Ramos (cell line): ENCODE data around the gene ITGB8.
"Not testable (repeated sequence)": the region's sequence is repeated elsewhere in the genome, so short reads cannot be mapped to it uniquely, and the experiment has no call there.

Source experiments
- in situ Hi-C: fragments of 300-500 bp; cut with MboI; formaldehyde crosslinking; loops from one replicate; pipeline ENCODE4 v1.14.3; 2022; ENCODE audit warnings: low sequenced_read_pairs; ENCODE audit not compliant: unreplicated experiment

The ITGB8 gene

DNA sequence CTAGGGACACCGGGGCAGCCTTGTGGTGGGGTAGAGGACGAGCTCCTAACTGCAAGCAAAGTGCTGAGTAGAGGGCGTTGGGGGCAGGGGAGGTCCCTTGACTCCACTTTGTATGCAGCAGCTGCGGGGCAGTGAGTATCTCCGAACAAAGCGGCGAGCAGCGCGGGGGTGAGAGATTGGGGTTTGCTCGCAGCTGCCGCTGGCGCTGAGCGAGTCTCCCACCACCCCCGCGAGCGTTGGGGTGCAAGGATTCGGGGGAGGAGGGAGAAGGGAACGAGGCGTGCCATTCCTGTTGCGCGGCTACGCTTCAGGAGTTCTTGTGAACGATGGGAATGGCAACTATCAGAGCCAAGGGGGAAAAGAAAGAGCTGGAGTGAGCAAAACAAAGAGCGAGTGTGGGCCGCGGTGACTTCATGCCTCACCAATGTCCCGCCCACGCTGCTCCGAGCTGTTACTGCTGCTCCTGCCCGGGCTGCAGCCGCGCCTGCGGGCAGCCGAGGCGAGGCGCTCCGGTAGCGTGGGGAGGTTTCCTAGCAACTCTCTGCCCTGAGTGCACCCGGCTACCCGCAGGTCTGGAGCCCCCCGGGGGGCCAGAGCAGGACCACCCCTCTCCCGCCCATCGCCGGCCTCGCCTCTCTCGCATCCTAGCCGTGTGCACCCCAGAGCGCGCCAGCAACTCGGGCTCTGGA, at the start of gene ITGB8:
TSS of gene ITGB8 (plus strand) at position 662 of the 689 bp plus-strand sequence. CDS start 907 bp downstream, outside the sequence.
- in situ Hi-C loops: no loop called here

DNA sequence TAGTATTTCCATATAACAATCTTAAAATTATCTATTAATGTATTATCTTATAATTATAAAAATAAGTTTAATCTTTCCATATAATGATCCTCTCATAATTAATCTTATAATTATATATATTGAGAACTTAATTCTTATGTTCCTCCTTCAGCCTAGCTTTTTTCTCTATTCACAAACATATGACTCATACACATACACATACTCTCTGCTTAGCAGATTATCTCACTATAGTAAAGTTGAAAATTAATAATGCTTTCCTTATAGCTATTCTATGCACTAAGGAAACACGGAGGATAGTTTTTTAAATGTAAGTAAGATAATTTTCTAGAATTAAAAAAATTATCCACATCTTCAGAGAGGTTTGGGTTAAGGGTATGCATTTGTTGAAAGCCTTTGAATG, 47.7 kb upstream of the ITGB8 start:
- in situ Hi-C loops: no loop called here

DNA sequence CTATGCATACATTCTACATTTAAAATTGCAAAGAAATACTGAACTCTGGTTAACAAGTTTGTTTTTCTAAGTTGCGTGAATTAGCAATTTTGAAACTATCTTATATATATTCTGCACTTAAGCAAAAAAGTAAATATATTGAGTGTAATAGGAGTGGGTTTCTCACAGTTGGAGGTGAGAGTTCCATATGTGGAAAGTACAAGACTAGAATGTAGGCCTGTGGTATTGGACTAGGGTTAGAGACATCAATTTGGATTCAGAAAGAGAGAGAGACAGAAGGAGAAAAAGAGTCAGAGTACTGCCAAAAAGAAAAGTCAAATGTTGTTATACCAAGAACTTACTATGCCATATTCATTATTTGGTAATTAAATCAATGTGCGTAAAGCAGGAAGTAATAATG, 47.3 kb upstream of the ITGB8 start:
- in situ Hi-C loops: no loop called here

DNA sequence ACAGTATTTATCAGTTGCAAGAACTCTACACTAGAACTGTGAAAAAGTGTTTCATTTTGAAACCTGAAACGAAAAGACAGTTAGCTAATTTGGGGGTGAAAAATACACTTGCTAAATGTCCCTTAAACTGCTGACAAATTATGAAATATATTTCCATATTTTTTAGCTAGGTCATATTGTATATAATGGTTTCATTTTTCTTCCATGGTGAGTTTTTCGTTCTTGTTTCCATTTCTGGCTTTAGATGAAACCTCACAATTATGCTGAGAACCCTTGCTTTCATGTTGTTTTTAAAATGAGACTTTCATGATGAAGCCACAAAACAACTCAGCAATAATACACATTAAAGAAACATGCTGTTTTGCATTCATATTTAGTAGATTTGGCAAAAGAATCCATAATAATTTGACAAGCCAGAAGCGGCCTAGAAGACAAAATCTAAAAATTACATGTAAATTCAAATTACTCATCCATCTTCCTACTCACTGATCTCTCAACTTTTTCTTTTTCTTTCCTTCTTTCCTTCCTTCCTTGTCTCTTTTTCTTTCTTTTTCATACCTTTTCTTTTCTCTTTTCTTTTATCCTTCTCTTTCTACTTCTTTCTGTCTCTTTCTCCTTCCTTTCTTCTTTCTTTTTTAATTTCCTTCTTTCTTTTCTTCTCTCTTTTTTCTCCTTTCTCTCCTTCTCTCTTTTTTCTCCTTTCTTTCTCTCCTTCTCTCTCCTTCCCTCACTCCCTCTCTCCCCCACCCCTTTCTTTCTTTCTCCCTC, 46.5 kb upstream of the ITGB8 start:
- in situ Hi-C loops: no loop called here

DNA sequence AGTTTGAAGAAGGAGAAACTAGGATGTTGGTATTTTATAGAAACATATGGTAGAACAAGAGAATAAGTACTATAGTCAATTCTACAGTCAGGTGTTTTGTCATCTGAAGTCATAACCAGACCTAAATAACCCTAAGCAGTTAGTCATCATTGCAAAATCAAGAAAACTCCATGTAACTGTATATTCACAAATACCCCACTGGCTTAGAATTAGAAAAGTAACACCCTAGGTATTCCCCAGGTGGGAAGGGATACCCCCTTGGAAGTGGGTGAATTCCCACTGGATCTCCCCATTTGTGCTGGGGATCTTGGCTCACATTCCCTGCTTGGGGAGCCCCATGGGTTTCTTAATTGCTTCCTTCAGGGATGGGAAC, 45.9 kb upstream of the ITGB8 start:
- in situ Hi-C loops: no loop called here

DNA sequence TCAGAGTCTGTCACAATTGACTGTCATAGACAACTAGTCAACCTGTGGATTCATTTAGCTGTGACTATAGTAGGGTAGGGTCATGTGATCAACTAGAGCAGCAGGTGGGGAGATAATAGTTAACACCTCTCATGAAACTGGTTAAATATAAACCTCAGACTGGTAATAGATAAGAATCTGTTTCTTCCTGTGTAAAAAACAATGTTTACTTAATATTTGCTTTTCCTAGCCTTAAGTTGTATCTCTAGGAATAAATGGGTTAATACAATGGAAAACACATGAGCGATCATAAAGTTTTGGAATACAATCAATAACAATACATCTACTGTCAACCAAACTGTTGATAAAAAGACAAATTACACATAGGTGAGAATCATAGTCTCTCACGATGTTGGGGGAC, 43.4 kb upstream of the ITGB8 start:
- in situ Hi-C loops: no loop called here

DNA sequence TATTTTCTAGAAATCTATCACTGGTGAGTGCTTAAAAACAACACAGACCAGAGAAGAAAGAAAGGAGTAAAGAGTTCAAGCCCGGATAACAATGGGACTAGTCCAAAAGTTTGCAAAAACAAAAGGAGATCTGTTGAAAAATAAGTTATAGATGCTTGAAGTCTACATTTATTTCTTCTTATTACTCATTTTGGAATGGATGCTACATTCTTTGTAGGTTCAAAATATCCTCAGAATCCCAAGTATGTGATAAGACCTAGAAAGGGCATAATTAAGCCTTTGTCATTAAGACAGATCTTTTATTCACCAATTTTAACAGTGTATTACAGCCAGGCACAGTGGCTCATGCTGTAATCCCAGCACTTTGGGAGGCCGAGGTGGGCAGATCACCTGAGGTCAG, 42.7 kb upstream of the ITGB8 start:
- in situ Hi-C loops: no loop called here

DNA sequence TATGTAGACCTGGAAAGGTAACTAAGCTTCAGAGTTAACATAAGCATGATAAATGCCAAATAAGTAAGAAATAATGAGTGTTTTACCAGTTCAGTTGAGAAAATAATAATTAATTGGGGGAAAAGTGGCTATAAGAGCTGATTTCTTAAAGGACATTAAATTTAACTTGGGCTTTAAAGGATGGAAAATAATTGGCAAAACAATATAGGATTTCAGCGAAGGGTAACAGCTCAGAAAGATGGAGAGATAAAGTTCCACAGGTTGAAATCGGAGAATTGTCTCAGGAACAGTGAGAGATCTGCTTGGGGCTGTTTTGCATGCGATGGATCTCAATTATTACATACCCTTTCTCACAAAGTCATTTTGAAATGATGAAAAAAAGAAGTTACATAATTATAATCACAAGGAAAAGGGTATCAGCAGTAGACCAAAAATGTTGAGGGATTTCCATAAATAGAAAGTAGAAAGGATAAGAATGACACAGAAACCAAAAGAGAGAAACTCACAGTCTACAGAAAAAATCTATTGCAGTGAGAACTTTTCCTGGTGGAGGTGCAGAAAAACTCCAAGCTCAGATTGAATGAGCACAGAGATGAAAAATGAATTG, 40.1 kb upstream of the ITGB8 start:
- in situ Hi-C loops: no loop called here

DNA sequence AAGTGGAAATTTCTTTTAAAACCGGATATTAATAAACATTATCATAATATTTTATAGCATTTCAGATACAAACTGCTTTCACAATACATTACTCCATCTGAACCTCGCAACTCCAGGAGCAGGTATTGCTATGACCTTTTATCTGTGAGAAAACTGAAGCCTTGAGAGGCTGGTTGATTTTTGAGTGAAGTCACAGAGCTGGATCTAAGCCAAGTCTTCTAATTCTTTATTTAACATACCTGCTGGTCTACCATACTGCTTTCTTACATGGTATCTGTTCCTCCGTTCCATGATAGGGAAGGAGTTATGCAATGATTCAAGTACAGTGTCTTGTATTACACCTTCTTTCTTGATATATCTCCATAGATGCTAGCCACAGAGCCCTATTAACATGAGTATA, 37.4 kb upstream of the ITGB8 start:
- in situ Hi-C loops: no loop called here

DNA sequence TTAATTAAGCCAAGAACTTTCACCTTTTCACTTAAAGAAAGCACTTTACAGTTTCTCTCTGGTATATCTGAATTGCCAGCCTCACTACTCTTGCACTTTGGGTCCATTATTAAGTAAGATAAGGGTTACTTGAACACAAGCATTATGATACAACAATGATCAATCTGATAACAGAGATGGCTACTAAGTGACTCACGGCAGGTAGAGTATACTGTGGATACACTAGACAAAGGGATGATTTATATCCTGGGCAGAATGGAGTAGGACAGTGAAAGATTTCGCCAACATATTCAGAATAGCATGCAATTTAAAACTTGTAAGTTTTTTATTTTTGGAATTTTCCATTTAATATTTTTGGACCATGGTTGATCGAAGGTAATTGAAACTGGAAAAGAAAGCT, 34.3 kb upstream of the ITGB8 start:
- in situ Hi-C loops: no loop called here

DNA sequence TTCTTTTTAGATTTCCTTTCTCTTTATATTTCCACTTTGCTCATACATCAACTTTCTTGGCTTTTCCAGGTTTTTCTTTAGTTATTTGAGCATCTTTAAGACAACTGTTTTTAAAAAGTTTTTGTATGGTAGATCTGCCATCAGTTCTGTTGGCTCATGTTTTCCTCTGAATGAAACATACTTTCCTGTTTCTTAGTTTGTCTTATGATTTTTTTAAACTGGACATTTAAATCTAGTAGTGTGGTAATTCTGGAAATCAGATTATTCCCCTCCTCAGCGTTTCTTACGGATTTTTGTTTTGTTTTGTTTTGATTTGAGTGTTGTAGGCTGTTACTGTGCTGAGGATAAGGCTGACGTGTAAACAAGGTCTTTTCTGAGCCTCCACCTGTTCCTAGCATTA, 33.8 kb upstream of the ITGB8 start:
- in situ Hi-C loops: no loop called here

DNA sequence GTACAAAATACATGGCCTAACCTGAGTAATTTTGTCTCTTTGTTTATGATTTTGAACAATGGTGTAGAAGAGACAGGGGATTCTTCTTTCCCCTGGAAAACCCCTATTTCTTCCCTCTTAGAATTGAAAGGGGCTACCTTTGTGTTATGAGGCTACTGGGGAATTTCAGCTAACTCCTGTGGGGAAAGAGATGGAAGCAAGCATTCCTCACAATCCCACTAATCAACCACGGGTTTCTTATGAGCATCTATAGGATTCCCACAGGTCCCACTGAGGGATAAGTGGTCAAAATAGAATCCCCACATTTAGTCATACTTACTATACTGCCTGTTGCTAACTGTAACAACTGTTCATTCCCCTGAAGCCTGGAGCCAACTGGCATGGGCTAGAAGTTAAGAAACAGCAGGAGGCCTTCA, 32.2 kb upstream of the ITGB8 start:
- in situ Hi-C loops: no loop called here

DNA sequence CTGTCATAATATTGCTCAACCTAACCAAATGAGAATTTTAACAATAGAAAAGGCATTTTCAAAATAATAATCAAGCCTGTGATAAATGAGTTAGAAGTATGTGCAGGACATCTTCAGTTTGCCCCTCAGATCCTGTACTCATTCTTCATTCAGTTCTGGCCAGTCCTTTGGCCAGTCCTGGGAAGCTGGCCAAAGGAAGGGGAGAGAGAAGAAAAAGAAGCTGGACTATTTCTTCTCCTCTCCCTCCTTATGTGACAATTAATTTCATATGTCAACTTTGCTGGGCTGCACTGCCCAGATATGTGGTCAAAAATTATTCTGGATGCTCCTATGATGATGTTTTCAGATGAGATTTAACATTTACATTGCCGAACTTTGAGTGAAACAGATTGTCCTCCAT, 31.6 kb upstream of the ITGB8 start:
- in situ Hi-C loops: no loop called here

DNA sequence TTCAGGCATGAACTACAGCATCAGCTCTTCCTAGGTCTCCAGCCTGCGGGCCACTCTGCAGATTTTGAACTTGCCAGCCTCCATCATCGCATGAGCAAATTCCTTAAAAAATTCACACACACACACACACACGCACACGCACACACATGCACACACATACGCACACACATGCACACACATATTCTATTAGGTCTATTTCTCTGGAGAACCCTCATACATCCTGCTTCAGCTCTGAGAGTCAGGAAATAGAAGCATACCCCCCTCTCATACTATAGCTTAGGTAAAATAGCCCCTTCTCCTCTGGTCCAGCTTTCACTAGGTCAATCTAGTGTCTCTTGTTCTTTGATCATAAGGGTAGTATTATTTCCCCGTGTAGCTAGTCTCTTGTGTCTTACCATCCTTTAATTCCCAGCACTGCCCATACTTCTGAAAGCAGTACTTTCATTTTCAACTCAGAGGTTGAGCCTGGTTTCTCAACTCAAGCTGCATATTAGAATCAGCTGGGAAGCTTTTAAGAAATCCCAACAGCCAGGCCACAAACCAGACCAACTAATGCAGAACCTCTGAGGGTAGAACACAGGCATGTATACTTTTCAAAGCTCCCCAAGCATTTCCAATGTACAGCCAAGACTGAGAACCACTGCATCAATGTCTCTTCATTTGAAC, 30.9 kb upstream of the ITGB8 start:
- in situ Hi-C loops: no loop called here

DNA sequence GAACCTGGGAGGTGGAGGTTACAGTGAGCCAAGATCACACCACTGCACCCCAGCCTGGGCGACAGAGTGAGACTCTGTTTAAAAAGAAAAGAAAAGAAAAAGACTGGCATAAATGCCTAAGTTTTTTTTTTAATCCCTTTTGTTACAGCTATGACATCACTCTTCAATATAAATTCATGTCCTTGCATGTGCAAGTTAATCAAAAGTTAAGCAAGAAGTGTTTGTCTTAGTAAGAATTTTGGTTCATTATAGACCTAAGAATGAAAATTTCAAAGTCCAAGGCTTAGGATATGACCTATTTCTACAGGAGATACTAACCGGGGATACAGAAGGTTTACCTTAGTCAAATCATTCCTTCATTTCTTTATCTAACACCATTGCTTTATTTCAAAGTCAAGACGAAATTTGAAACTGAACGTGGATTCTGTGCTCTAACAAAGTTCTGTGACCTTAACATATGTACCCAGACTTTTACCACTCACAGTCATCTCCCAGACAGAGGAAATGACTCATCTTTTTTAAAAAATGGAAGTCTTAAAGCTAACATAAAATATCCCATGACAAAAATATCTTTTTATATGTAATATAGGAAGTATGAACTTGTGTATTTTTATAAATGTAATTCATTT, 29.3 kb upstream of the ITGB8 start:
- in situ Hi-C loops: no loop called here

DNA sequence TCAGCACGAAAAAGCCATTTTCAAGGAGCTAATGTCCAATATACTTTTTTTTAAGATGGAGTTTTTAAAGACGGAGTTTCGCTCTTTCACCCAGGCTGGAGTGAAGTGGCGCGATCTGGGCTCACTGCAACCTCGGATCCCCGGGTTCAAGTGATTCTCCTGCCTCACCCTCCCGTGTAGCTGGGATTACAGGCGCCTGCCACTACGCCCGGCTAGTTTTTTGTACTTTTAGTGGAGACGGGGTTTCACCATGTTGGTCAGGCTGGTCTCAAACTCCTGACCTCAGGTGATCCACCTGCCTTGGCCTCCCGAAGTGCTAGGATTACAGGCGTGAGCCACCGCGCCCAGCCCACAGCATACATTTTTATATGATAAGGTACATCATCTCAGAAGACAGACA, 28.4 kb upstream of the ITGB8 start:
- in situ Hi-C loops: not testable (repeated sequence)

DNA sequence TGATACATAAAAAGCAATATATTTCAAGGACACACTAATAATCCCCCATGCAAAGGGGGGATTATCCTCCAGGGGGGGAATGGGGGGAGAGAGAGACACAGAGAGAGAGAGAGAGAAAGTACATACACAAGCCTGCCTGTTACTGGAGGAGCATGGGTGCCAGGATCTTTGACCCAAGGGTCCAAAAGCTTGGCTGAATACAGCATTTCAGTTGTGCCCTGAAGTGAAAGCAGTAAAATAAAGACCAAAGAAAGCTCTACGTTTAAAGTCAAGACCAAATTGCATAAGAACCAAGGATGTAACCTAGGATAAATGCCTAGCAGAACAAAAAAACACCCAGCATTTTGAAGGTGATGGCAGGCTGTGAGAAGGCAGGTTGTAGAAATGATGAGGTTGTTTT, 27.8 kb upstream of the ITGB8 start:
- in situ Hi-C loops: no loop called here

DNA sequence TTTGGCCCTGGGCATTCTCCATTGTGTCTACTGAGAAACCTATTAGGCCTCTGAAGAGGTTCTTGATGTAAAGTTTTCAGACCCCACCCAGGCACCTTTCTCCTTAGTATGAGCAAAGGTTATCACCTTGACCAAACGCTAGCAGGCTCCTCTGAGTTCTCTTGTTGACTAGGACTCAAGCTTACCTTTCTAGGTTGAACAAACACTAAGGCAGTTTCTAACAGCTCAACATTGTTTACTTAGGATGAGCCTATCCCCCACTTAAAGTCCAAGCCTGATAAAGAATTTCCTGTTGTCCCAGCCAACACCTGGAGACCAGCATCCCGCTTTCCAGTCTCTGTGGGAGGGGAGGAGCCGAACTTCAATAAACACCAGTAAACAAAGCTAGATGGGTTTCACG, 26.3 kb upstream of the ITGB8 start:
- in situ Hi-C loops: no loop called here

DNA sequence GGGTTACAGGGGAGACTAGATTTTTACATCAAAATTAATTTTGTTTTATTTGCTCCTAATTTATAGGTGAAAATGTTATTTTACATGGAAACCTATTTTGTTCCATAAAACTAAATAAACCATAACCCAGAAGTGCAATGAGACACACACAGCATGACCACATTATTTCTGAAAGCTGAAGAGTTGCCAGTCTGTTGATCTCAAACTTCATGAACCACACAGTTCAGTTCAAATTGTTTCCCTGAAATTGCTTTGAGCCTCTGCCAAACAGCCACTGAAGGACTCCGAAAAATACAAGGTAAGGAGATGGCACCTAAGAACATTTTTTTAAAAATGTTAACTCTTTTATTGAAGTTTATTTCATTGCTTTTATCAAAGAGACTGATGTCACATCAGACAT, 25.0 kb upstream of the ITGB8 start:
- in situ Hi-C loops: no loop called here

DNA sequence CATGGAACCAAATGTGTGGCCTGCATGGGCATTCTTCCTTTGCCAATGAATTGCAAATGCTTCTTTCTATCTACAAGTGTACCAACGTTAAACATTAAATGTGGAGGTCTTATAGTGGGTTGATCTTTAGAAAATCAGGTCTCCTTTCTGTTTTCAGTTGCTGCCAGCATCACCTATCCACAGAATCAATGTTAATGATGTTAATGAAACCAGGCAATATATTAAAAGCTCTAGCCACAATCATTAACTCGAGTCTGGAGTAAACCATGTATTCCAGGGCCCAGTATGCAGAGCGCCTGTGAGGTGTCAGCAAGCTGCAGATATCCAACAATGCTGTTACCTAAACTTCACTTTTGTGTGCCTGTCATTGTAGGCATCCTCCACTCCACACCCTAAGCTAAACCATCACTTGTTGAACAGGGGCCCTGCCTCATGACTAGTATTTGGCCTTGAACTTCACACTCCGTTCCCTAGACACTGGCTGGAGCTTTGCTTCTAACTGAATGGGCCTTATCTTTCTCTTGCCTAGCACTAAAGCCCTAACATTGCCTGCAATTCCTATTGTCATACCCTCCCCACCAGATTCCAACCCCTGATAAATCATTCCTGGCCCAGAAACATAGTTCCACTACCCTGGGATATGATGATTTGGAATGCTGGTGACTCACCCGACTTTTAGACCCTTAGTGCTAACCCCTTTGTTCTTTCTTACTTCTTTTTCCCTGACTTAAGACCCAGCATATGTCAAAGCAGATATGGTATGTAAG, 24.3 kb upstream of the ITGB8 start:
- in situ Hi-C loops: no loop called here
